Astrocyte (in vitro differentiated cells and primary cell): ENCODE data around the gene SPOCK3.

ENCODE experiments used
- EZH2 ChIP-seq: IDR thresholded peaks from 2 replicates; pipeline ENCODE4 v1.6.1; 2012; ENCODE audit warnings: mild to moderate bottlenecking, low read length, inconsistent platforms; ENCODE audit not compliant: insufficient read depth
- TF ChIP-seq, protein P1 (sequence below): IDR thresholded peaks from 2 replicates; pipeline ENCODE4 v1.5.1; 2011; ENCODE audit warnings: low read depth, mild to moderate bottlenecking, inconsistent platforms, low read length, moderate library complexity; ENCODE audit not compliant: insufficient read depth

DNA sequence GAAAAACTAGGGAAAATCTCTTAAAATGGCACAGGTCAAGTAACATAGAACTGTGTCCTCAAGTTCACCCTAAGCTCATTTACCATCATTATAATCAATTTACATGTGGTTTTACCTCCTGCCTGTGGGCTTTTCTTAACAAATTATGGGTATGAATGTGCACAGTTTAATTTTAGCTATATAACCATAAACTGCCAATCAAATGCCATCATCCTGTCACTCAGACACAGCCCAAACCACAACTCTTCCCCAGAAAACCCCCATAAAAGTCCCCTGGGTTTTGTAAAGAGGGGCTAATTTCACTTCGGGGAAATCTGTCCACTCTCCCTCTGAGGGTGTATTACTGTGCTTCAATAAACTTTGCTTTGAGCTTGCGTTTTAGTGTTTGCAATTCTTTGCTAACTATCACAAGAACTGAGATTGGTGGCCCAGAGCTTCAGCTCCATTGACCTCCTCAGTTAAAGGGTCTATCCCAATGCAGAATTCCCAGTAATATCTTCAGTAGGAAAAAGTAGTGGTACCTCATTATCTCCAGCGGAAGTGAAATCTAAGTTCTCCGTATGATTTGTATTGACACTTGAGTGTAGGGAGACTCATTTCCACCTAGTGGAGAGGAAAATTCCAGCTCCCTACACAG, 394.6 kb downstream of the SPOCK3 start:
- TF ChIP-seq, protein P1, sequence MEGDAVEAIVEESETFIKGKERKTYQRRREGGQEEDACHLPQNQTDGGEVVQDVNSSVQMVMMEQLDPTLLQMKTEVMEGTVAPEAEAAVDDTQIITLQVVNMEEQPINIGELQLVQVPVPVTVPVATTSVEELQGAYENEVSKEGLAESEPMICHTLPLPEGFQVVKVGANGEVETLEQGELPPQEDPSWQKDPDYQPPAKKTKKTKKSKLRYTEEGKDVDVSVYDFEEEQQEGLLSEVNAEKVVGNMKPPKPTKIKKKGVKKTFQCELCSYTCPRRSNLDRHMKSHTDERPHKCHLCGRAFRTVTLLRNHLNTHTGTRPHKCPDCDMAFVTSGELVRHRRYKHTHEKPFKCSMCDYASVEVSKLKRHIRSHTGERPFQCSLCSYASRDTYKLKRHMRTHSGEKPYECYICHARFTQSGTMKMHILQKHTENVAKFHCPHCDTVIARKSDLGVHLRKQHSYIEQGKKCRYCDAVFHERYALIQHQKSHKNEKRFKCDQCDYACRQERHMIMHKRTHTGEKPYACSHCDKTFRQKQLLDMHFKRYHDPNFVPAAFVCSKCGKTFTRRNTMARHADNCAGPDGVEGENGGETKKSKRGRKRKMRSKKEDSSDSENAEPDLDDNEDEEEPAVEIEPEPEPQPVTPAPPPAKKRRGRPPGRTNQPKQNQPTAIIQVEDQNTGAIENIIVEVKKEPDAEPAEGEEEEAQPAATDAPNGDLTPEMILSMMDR = no peak
- TF ChIP-seq EZH2 = no peak
